GM21423 (cell line): ENCODE results near the gene MSL3.
A peak's percentile ranks its signal among the peaks of the same experiment; 100 is the strongest.

Experiments used
- ATAC-seq: cut with Tn5 transposase; IDR thresholded peaks from one replicate; pipeline ENCODE4 v1.9.1; 2021; ENCODE audit warnings: mild to moderate bottlenecking, moderate library complexity; ENCODE audit not compliant: unreplicated experiment

The MSL3 gene

GRCh38 chrX:11757719-11758399, at the start of gene MSL3:
TSS of gene MSL3 (plus strand) at chrX:11758237. CDS start at chrX:11758264, 27 bp downstream.
- ATAC-seq: peak; percentile 32

DNA sequence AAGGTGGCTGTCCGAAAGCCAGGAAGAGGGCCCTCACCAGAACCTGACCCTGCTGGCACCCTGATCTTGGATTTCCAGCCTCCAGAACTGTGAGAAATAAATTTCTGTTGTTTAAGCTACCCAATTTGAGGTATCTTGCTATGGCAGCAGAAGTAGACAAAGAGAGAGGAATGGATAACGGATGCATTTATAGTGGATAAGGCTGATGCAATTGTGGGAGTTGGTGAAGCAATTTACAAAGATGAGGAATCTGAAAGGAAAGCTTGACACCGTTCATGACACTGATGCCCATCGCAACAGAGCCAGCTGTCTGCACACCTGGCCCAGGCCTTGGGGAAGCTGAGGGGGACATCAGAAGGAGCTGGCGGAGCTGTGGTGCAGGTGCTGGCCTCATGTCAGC, 35.7 kb upstream of the MSL3 start:
- no peak for ATAC-seq

DNA sequence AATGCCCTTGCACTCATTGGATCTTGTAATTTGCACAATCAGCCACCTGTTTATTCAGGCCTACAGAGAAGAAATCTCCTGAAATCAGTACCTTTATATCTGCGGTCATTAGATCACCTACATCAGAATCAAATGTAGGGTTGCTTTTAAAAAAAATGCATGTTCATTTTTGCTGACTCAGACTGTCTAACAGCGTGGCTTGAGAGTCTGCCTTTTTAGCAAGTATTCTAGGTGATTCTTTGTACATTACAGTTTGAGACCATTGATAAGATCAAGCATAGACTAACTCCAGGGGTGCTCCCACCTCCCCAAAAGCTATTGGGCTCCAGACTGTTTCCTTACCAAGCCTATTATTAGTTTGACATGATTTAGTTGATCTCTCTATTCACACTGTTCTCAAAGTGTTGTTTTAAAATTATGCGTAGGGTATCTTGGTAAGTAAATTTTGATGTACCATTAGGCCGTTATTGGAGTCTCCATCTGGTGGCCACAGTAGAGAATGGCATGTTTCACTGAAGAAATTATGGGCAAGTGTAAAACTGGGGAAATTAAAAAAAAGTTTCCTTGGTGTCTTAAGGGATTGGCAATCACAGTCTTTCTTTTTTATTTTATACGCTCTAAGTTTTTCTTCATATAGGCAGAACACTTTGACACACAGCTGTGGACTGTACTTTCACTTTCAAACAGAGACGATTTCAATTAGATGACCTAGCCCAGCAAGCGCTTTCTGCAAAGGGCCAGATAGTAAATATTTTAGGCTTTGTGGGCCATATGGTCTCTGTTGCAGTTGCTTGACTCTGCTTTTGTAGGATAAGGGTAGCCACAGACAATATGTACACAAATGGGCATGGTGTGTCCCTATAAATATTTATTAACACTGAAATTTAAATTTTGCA, 33.7 kb upstream of the MSL3 start:
- no peak for ATAC-seq

DNA sequence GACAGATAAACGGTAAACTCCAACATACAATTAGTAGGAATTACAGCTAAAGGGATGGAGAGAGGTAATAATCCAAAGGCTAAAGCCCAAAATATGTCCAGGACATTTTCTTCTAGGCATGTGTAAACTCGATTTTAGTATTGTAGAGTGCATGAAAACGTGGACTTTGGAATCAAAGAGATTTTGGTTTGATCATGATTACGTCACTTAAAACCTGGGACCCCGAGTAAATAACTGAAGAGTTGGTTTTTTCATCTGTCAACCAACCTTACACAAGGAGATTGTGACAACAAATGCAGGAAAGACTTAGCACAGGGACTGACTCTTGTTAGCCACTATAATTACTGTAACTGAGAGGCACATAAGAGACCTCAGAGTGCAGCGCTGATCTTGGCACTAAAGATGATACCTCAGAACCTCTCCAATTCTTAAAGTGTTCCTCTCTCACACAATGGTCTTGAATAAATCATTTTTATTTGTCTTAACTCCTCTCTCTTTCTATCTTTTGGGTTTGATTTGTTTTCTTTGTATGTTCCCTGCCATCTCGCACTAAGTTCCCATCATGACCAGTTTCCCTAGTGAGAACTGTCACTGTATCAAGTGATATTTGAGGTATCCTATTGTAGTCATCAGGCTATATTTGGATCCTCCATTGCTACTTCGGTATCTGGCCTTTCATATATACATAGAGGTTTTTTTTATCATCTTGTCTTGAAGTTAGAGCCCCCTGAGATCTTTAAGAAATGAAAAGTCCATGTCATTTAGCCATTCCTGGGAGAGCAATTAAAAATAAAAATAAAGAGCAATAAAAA, 32.2 kb upstream of the MSL3 start:
- no peak for ATAC-seq

DNA sequence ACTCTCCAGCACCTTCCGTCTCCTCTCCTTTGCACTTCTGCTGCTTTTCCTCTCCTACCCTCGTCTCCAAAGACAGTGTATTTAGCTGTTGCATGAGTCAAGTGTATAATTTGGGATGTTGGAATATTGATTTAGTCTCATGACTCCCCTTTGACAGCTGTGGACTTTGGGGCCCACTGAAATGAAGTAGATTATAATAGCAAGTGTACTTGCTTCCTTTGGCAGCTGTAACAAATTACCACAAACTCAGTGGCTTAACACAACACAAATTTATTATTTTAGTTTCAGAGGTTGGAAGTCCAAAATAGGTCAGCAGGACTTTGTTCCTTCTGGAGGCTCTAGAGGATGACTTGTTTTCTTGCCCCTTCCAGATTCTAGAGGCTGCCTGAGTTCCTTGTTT, 29.5 kb upstream of the MSL3 start:
- ATAC-seq: no peak

DNA sequence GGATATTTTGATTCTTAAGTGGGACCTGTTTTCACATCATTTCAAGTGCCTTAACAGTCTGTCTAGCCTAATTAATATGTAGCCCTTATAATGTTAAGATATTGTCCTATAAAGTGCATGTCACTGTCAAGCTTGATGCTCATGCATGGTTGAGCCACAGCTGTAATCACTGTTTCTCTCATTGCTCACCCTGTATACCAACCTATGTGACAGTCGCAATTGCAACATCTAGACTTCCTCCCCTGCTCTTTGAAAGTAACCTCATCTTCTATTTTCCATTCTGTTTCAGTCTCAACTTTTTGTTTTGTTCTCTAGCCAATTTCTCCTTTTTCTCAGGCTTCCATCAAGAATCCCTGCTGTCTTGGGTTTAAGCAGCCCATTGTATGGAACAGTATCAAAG, 24.4 kb upstream of the MSL3 start:
- ATAC-seq: no peak

GRCh38 chrX:11739776-11740175, 18.3 kb upstream of the MSL3 start:
- no peak for ATAC-seq

- ATAC-seq: no peak
Observed at GRCh38 chrX:11740794-11741193, 17.2 kb upstream of the MSL3 start.

- no peak for ATAC-seq
Observed at GRCh38 chrX:11741574-11741973, 16.5 kb upstream of the MSL3 start.

DNA sequence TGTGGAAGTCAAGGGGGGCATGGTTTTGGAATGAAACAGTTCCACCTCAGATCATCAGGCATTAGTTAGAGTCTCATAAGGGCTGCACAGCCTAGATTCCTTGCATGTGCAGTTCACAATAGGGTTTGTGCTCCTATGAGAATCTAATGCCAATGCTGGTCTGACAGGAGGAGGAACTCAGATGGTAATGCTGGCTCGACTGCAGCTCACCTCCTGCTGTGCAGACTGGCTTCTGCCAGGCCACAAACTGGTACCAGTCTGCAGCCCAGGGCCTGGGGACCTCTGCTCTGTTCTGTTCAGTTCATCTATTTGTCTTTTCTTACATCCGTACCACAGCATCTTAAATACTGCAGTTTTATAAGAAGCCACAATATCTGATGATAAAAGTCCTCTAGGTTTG, 12.2 kb upstream of the MSL3 start:
- ATAC-seq: no peak

DNA sequence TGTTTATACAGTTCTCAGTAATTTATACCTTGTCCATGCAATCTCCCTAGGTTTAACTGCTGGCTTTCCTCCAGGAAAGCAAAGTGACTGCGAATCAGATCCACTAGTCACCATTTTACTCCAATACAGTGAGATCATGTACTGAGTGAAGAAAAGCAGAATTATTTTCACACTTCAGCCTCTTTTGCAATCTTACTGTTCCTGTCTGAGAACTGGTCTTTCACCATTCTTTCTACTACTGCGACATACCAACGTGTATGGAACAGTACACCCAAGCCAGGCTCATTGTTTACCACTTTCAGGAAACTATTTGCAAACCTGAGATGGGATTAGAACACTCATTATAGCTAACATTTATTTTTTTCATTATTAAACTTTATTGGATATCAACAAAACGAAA, 8.0 kb upstream of the MSL3 start:
- ATAC-seq: no peak

DNA sequence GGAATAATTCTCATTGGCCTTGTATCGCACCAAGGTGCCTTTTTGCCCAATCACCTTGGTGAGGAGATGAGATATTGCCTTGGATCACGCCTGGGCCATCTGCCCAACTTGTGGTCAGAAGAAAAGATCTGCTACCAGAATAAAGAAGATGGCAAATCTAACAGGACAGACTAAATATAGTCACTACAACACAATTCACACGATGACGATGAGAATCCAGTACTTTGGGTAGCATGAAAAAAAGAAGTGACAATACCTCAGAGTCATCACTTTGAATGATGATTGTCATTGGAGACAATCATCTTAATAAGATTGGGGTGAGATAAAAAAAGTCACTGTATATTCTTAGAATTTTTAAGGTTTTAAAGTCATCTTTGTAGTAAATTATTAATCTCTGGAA, 7.3 kb upstream of the MSL3 start:
- no peak for ATAC-seq

- ATAC-seq: no peak
Observed at GRCh38 chrX:11751261-11751660, 6.8 kb upstream of the MSL3 start.

- no peak for ATAC-seq
Observed at GRCh38 chrX:11753668-11754067, 4.4 kb upstream of the MSL3 start.

DNA sequence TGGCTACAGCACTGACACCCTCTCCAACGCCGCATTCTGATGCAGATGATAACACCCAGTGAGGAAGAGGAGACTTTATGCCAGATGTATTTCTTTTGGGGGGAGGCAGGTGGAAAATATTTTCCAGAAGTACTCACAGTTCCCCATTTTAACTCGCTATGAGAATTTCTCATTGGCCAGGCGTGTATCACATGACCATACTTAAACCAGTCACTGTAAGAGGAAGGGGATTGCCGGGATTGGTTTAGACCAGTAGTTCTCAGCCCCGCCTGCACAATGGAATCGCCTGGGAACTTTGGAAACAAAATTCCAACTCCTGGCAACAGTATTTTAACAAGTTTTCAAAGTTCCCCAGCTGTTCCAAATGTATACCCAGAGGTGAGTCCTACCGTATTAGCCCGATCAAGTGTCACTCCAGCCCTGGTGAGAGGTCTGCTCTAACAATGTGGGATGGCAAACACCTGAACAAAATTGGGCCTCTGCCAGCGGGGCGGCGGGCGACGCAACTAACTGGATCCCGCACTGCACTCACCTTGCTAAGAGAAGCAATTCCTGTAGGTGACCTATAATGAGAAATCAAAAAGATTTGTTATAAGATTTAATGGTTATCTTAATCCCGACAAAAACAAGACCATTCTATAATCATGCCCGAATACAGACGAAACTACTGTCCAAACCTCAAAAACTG, 2.9 kb upstream of the MSL3 start:
- ATAC-seq: no peak

DNA sequence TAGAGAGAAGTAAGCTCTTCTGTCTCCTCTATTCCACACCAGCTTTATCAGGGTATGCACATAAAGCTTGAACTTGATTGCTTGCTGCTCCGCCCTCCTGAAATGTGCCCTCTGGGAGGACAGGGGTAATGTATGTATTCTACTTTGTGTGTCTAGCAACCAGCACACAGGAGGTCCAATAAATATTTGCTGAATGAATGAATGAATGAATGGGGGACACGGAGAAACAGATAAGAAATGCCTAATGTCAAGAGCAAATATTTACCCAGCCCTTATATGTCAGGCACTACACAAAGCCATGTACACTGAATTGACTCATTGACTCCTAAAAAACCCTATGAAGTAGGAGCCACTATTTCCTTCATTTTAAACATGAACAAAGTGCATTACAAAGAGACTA, 2.3 kb upstream of the MSL3 start:
- no peak for ATAC-seq

GRCh38 chrX:11756354-11757318, 1.4 kb upstream of the MSL3 start:
- ATAC-seq: no peak

- no peak for ATAC-seq
Observed at GRCh38 chrX:11757397-11757718, 679 bp upstream of the MSL3 start.

DNA sequence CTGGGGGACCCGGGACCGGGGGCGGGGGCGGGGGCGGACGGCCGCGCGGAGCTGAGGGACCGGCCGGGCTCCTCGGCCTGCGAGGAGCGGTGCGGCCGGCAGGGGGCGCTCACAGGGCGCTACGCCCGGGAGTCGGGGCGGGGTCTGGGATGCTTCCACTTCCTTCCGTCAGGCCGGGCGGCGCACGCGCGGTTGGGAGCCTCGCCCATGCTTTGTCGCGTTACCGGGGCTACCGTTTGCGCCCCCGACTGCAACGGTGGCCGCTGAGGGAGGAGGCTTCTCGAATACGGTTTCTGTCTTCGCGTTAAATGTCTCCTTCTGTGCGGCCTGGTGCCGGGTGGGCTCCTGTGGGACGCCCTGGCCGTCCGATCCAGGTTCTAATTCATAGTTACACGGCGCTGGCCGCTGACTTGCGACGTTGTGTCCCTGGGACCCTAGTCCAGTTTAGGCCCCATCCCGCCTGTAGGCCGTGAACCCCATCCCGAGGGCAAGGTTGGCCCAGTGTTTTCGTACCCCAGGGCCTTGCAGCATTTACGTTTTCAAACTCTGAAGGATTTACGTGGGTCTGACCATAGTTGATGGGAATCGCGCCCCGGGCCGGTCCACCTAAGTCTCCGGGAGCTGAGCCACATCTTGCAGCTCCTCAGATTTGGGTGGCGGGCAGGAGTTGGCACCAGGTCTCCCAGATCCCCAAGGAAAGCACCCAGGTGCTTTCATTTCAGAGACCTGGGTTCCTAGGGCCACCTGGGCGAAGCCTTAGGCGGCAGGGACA, 549 bp downstream of the MSL3 start:
- ATAC-seq: peak; percentile 50
